Type B pancreatic cell (in vitro differentiated cells): ENCODE results near the gene OVCH1. TPM values are rescaled to one million over a fixed set of nuclear protein-coding genes. Genes with fewer than 3 reads are reported as not detected.

Source experiments
- DNase-seq: peaks from one replicate; pipeline ENCODE4 v3.0.0; 2021; ENCODE audit warnings: mixed read lengths; ENCODE audit not compliant: unreplicated experiment; ENCODE audit errors: extremely low spot score
- H3K27ac Mint-ChIP-seq: 2 replicates; pipeline ENCODE4 v1.8.0; 2021; ENCODE audit warnings: mild to moderate bottlenecking, mixed read lengths
- H3K27me3 Mint-ChIP-seq: 2 replicates; pipeline ENCODE4 v1.8.0; 2021; ENCODE audit warnings: mixed read lengths
- H3K36me3 Mint-ChIP-seq: 2 replicates; pipeline ENCODE4 v1.8.0; 2021; ENCODE audit warnings: mixed read lengths
- H3K4me1 Mint-ChIP-seq: one replicate; pipeline ENCODE4 v1.8.0; 2021; ENCODE audit warnings: mixed read lengths; ENCODE audit not compliant: unreplicated experiment
- H3K4me3 Mint-ChIP-seq: 2 replicates; pipeline ENCODE4 v1.8.0; 2021; ENCODE audit warnings: mild to moderate bottlenecking, mixed read lengths
- H3K9me3 Mint-ChIP-seq: 2 replicates; pipeline ENCODE4 v1.8.0; 2021; ENCODE audit warnings: mixed read lengths
- total RNA-seq: library from RNA; stranded (reverse); gene quantifications from 2 replicates; pipeline ENCODE4 v1.2.1, GENCODE V29; 2021; ENCODE audit warnings: low replicate concordance
- TF ChIP-seq, protein P1 (sequence below): fragments of 200-600 bp; sonication (generic); conservative IDR thresholded peaks from 2 replicates; pipeline ENCODE4 v1.5.0; 2021; ENCODE audit warnings: antibody characterized with exemption, mild to moderate bottlenecking

OVCH1 gene
- total RNA-seq, 1 donor from 2014 or later: 1.0 TPM

DNA sequence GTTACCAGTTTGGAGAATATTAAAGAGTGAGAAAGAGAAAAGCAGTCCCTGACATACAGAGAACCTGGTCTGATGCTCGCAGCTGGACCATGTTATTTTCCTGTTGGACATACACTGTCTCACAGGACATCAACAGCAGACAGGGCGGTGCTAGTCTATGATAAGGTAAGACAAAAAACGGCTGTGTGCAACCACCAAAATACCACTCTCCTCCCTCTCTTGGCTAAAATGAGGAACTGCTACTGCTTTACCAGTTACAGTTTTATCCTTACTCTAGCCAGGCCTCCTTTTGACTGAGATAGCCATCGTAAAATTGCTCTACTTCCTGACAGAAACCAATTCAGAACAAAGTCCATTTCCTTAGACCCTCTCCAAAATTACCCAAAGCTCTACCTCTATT lies 69.5 kb downstream of the OVCH1 start:
- DNase-seq: no peak
- no peaks in the 10 kb centered on the region for H3K9me3 Mint-ChIP-seq
- H3K27ac Mint-ChIP-seq: no peak overlapping the region

DNA sequence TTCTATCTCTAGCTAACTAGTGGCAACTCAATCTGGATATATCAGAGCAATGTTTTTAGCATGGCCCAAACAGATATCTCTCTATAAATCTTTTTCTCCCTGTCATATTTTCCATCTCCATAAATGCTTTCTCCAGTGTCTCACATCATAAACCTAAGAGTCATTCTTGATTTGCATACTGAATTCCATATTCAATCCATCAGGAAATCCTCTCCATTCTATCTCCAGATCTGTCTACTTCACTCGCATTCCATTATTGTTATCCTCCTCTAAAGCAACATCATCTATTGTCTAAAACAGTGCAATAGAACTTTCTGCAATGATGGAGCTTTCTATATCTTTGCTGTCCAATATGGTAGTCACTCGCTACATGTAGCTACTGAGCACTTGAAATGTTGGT lies 71.0 kb downstream of the OVCH1 start:
- H3K9me3 Mint-ChIP-seq: no peaks in the 10 kb centered on the region
- no peaks in the 10 kb centered on the region for H3K36me3 Mint-ChIP-seq
- no peaks in the 10 kb centered on the region for H3K27me3 Mint-ChIP-seq
- no peak overlapping the region for H3K4me3 Mint-ChIP-seq
- H3K4me1 Mint-ChIP-seq: no peaks in the 10 kb centered on the region
- TF ChIP-seq, protein P1, sequence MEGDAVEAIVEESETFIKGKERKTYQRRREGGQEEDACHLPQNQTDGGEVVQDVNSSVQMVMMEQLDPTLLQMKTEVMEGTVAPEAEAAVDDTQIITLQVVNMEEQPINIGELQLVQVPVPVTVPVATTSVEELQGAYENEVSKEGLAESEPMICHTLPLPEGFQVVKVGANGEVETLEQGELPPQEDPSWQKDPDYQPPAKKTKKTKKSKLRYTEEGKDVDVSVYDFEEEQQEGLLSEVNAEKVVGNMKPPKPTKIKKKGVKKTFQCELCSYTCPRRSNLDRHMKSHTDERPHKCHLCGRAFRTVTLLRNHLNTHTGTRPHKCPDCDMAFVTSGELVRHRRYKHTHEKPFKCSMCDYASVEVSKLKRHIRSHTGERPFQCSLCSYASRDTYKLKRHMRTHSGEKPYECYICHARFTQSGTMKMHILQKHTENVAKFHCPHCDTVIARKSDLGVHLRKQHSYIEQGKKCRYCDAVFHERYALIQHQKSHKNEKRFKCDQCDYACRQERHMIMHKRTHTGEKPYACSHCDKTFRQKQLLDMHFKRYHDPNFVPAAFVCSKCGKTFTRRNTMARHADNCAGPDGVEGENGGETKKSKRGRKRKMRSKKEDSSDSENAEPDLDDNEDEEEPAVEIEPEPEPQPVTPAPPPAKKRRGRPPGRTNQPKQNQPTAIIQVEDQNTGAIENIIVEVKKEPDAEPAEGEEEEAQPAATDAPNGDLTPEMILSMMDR: no peak
- no peak overlapping the region for H3K27ac Mint-ChIP-seq
- no peak for DNase-seq

More for the DNA sequence above, 69.5 kb downstream of the OVCH1 start:
- H3K27me3 Mint-ChIP-seq: no peaks in the 10 kb centered on the region
- TF ChIP-seq, protein P1: no peak
- H3K4me1 Mint-ChIP-seq: no peaks in the 10 kb centered on the region
- H3K4me3 Mint-ChIP-seq: no peak overlapping the region
- H3K36me3 Mint-ChIP-seq: no peaks in the 10 kb centered on the region

DNA sequence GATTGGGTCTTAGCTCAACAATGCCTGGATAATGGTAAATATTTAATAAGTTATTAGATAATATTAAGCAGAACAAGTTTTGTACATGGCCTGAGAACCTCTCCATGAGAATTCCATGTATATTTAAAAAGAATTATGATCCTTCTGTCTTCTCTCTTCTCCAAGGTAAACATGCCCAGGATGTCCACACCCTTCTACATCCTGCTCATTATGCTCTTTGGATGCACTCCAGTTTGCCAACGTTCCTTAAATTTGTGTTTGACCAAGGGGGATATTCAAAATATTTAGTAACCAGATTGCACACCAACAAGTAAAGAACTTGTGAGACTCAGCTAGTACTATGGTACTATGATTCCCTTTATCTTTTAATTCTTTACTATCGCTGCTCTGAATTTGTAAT lies 71.8 kb downstream of the OVCH1 start:
- no peaks in the 10 kb centered on the region for H3K36me3 Mint-ChIP-seq
- H3K27ac Mint-ChIP-seq: no peak overlapping the region
- no peak overlapping the region for H3K4me3 Mint-ChIP-seq
- TF ChIP-seq, protein P1: no peak
- no peaks in the 10 kb centered on the region for H3K4me1 Mint-ChIP-seq
- DNase-seq: no peak
- H3K9me3 Mint-ChIP-seq: no peaks in the 10 kb centered on the region
- H3K27me3 Mint-ChIP-seq: no peaks in the 10 kb centered on the region

DNA sequence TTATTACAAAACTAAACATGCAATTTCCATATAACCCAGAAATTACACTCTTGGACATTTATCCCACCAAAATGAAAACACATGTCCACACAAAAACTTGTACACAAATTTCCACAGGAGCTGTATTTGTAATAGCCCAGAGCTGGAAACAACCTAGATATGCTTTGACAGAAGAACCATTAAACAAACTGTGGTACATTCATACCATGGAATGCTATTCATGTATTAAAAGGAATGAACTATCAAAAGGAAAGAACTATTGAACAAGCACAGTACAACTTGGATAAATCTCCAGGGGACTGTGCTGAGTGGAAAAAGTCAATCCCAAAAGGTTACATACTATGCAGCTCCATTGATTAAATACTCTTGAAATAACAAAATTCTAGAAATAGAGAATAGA lies 80.7 kb downstream of the OVCH1 start:
- DNase-seq: no peak
- Mint-ChIP-seq H3K27ac (no peak overlapping the region), H3K4me1 (no peaks in the 10 kb centered on the region), H3K9me3 (peaks cover 7% of the 10 kb centered on the region), H3K27me3 (peaks cover 5% of the 10 kb centered on the region), H3K4me3 (no peak overlapping the region), H3K36me3 (peaks cover 3% of the 10 kb centered on the region)
- TF ChIP-seq, protein P1: no peak

DNA sequence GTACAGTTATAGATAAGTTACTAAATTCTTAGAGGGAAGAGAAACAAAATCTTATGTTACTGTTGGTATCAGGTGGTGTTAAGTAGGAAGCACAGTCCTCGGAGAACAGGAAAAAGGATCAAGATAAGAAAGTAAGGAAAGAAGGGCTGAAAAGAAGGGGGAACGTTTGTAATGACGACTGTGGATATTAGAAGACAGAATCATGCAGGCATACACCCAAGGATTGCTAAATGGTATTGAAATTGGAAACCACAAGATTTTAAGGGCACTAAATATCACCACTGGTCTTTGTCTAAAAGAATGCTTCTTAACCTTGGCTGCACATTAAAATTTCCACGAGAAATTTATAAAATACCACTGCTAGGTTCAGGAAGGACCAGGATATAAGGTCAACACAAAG lies 82.4 kb downstream of the OVCH1 start:
- Mint-ChIP-seq H3K9me3 (peaks cover 13% of the 10 kb centered on the region), H3K4me3 (no peak overlapping the region), H3K4me1 (no peaks in the 10 kb centered on the region), H3K27ac (no peak overlapping the region), H3K36me3 (peaks cover 9% of the 10 kb centered on the region), H3K27me3 (peaks cover 5% of the 10 kb centered on the region)
- DNase-seq: no peak
- TF ChIP-seq, protein P1: no peak

DNA sequence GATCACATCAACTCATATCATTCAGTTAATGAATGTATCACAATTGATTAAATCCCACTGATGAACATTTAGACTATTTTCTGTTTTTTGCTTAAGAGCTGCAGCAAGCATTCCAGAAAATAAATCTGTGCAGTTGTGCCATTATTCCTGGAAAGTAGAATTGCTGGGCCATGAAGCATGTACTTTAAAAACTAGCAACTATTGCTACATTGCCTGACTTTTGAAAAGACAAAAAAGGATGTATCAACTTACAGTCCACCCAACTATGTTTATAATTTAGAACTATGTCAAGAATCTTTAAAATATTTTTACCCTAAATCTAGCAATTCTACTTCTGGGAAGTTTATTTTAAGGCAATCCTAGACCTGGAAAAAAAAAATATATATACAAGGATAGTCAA lies 83.1 kb downstream of the OVCH1 start:
- no peak overlapping the region for H3K4me3 Mint-ChIP-seq
- peaks cover 5% of the 10 kb centered on the region for H3K27me3 Mint-ChIP-seq

More for the DNA sequence above, 83.1 kb downstream of the OVCH1 start:
- H3K9me3 Mint-ChIP-seq: peaks cover 13% of the 10 kb centered on the region
- peaks cover 9% of the 10 kb centered on the region for H3K36me3 Mint-ChIP-seq
- no peak for DNase-seq
- no peak overlapping the region for H3K27ac Mint-ChIP-seq
- TF ChIP-seq, protein P1: no peak
- H3K4me1 Mint-ChIP-seq: no peaks in the 10 kb centered on the region
